Measurements from ENCODE around the gene NCKAP5.

The NCKAP5 gene

DNA sequence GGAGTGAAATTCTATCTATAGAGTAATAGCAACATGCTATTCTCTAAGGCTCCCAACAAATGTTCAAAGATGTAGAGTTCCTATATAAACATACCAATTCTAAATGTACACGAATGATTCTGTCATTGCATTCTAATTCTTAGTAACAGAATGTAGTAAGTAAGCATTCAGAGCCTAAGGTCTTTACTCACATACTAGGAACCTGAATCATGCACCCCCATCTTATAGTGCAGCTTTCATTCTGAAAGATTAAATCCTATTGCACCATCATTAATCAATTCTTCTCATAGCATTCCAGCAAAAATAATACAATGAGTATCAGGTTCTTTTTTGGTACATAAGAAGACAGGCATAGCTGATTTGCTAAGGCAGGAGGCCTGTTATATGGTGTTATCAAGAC, 230.0 kb downstream of the NCKAP5 start:
- Mint-ChIP-seq H3K9me3 (no peaks in the 10 kb centered on the region), H3K27me3 (ENCODE audit: low read depth) (no peaks in the 10 kb centered on the region), H3K4me1 (no peaks in the 10 kb centered on the region), H3K4me3 (no peak overlapping the region), H3K27ac (no peak overlapping the region), H3K36me3 (ENCODE audit: low read depth) (no peaks in the 10 kb centered on the region)
- no peak for TF ChIP-seq CTCF (IDR thresholded peaks at IDR 0.05; ENCODE audit: unreplicated experiment in 3 of 3)

- Mint-ChIP-seq H3K27ac (no peak overlapping the region), H3K27me3 (ENCODE audit: low read depth) (no peaks in the 10 kb centered on the region), H3K36me3 (ENCODE audit: low read depth) (no peaks in the 10 kb centered on the region), H3K4me1 (no peaks in the 10 kb centered on the region), H3K4me3 (no peak overlapping the region), H3K9me3 (no peaks in the 10 kb centered on the region)
- TF ChIP-seq CTCF (IDR thresholded peaks at IDR 0.05; ENCODE audit: unreplicated experiment in 3 of 3), result no peak
Measured at GRCh38 chr2:133334923-133335322, 233.3 kb downstream of the NCKAP5 start.

- H3K27ac Mint-ChIP-seq, result no peak overlapping the region
- no peaks in the 10 kb centered on the region for H3K4me1 Mint-ChIP-seq
- no peaks in the 10 kb centered on the region for H3K36me3 Mint-ChIP-seq (ENCODE audit: low read depth)
- no peaks in the 10 kb centered on the region for H3K27me3 Mint-ChIP-seq (ENCODE audit: low read depth)
- TF ChIP-seq CTCF (IDR thresholded peaks at IDR 0.05; ENCODE audit: unreplicated experiment in 3 of 3), result no peak
- no peak overlapping the region for H3K4me3 Mint-ChIP-seq
- H3K9me3 Mint-ChIP-seq, result no peaks in the 10 kb centered on the region
Measured at GRCh38 chr2:133333181-133333580, 235.1 kb downstream of the NCKAP5 start.

GRCh38 chr2:133331436-133331835, 236.8 kb downstream of the NCKAP5 start:
- H3K36me3 Mint-ChIP-seq (ENCODE audit: low read depth), result no peaks in the 10 kb centered on the region
- H3K4me3 Mint-ChIP-seq, result no peak overlapping the region
- TF ChIP-seq CTCF (IDR thresholded peaks at IDR 0.05; ENCODE audit: unreplicated experiment in 3 of 3), result no peak
- no peak overlapping the region for H3K27ac Mint-ChIP-seq
- H3K9me3 Mint-ChIP-seq, result no peaks in the 10 kb centered on the region
- H3K27me3 Mint-ChIP-seq (ENCODE audit: low read depth), result no peaks in the 10 kb centered on the region
- no peaks in the 10 kb centered on the region for H3K4me1 Mint-ChIP-seq

DNA sequence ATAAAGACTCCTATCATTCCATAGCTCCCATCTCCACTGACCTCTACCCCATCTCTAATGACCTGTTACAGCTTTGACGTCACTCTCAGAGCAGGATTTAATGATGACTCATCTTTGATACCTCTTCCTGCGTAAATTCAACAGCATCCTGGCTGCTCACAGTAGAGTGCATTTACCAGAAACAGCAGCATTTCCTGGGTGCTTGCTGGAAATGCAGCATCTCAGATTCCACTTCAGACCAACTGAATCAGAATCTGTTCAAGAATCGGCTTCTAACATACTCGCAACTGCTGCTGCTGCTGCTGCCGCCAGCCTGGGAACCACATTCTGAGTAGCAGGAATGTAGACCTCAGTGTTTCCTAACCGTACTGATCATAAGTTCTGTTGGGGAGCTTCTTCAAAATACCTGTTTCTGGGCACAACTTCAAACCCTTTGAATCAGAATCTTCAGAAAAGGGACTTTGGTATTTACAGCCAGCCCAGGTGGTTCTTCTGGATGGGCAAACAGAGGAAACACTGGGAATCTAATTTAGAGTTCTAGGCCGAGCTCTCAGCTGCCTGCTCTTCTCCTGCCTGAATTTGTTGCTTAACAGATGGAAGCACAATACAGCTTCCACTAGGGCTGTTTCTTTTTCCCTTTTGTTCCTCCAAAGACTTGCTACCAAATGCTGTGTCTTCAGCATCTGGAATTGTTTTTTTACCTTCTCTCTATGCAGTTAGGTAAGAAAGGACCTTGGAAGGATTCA, 241.4 kb downstream of the NCKAP5 start:
- H3K27ac Mint-ChIP-seq, result no peak overlapping the region
- no peaks in the 10 kb centered on the region for H3K4me1 Mint-ChIP-seq
- no peaks in the 10 kb centered on the region for H3K27me3 Mint-ChIP-seq (ENCODE audit: low read depth)
- no peaks in the 10 kb centered on the region for H3K36me3 Mint-ChIP-seq (ENCODE audit: low read depth)
- no peak overlapping the region for H3K4me3 Mint-ChIP-seq
- no peaks in the 10 kb centered on the region for H3K9me3 Mint-ChIP-seq
- TF ChIP-seq CTCF (IDR thresholded peaks at IDR 0.05; ENCODE audit: unreplicated experiment in 3 of 3), result no peak

DNA sequence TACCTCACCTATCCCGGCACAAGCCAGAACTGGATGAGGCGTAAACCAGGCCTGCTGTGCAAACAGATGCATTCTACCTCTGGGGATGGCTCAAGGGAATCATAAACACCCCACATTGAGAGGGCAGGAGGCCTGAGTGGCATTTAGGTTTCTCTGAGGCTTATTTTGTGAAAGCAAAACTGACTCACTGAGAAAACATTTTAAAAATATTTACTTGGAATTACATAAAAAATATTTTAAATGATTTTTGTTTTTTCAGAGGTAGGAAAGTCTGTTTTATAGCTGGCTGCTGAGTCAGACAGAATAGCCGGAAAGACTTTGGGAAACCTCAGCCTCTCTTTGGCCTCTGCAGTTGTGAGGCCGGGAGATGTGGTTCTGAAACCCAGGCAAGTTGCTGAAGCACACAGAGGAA, 244.1 kb downstream of the NCKAP5 start:
- no peak overlapping the region for H3K4me3 Mint-ChIP-seq
- TF ChIP-seq CTCF (IDR thresholded peaks at IDR 0.05; ENCODE audit: unreplicated experiment in 3 of 3), result no peak
- H3K36me3 Mint-ChIP-seq (ENCODE audit: low read depth), result no peaks in the 10 kb centered on the region
- H3K27ac Mint-ChIP-seq, result no peak overlapping the region
- H3K9me3 Mint-ChIP-seq, result no peaks in the 10 kb centered on the region
- no peaks in the 10 kb centered on the region for H3K27me3 Mint-ChIP-seq (ENCODE audit: low read depth)
- no peaks in the 10 kb centered on the region for H3K4me1 Mint-ChIP-seq

All from nephron (organoid).